ENCODE results near the gene GPR37L1.

The GPR37L1 gene

GRCh38 chr1:202167708-202168415, 45.1 kb downstream of the GPR37L1 start:
- TF ChIP-seq CTCF (IDR thresholded peaks at IDR 0.05; ENCODE audit: insufficient read depth, low read length) (no peak), POLR2AphosphoS5 (IDR thresholded peaks at IDR 0.05; ENCODE audit: low read depth) (no peak), GABPA (IDR thresholded peaks at IDR 0.05; ENCODE audit: low read depth) (no peak), SPI1 (IDR thresholded peaks at IDR 0.05; ENCODE audit: borderline replicate concordance, low read depth) (no peak), REST (IDR thresholded peaks at IDR 0.05; ENCODE audit: insufficient replicate concordance, low read depth) (no peak)
- Histone ChIP-seq H3K27me3 (ENCODE audit: insufficient read depth, poor library complexity, severe bottlenecking) (no peaks in the 10 kb centered on the region), H3K27ac (replicated peaks) (no peak overlapping the region), H3K4me3 (replicated peaks; ENCODE audit: insufficient read depth, low read length) (no peak overlapping the region)
- DNase-seq (ENCODE audit: low read depth in 1 of 2, low spot score in 1 of 2), result no peak

GRCh38 chr1:202168861-202169260, 46.1 kb downstream of the GPR37L1 start:
- TF ChIP-seq POLR2AphosphoS5 (IDR thresholded peaks at IDR 0.05; ENCODE audit: low read depth) (no peak), CTCF (IDR thresholded peaks at IDR 0.05; ENCODE audit: insufficient read depth, low read length) (no peak), GABPA (IDR thresholded peaks at IDR 0.05; ENCODE audit: low read depth) (no peak), REST (IDR thresholded peaks at IDR 0.05; ENCODE audit: insufficient replicate concordance, low read depth) (no peak), SPI1 (IDR thresholded peaks at IDR 0.05; ENCODE audit: borderline replicate concordance, low read depth) (no peak)
- Histone ChIP-seq H3K27me3 (ENCODE audit: insufficient read depth, poor library complexity, severe bottlenecking) (no peaks in the 10 kb centered on the region), H3K27ac (replicated peaks) (no peak overlapping the region), H3K4me3 (replicated peaks; ENCODE audit: insufficient read depth, low read length) (no peak overlapping the region)
- no peak for DNase-seq (ENCODE audit: low read depth in 1 of 2, low spot score in 1 of 2)

- Histone ChIP-seq H3K4me3 (replicated peaks; ENCODE audit: insufficient read depth, low read length) (no peak overlapping the region), H3K27me3 (ENCODE audit: insufficient read depth, poor library complexity, severe bottlenecking) (no peaks in the 10 kb centered on the region), H3K27ac (replicated peaks) (no peak overlapping the region)
- no peak for TF ChIP-seq GABPA (IDR thresholded peaks at IDR 0.05; ENCODE audit: low read depth)
- DNase-seq (ENCODE audit: low read depth in 1 of 2, low spot score in 1 of 2), result no peak
Observed at GRCh38 chr1:202170726-202171125, 48.0 kb downstream of the GPR37L1 start.

GRCh38 chr1:202171292-202172014, 48.7 kb downstream of the GPR37L1 start:
- H3K4me3 ChIP-seq (replicated peaks; ENCODE audit: insufficient read depth, low read length), result no peak overlapping the region
- TF ChIP-seq GABPA (IDR thresholded peaks at IDR 0.05; ENCODE audit: low read depth) (no peak), POLR2AphosphoS5 (IDR thresholded peaks at IDR 0.05; ENCODE audit: low read depth) (no peak), REST (IDR thresholded peaks at IDR 0.05; ENCODE audit: insufficient replicate concordance, low read depth) (no peak), SPI1 (IDR thresholded peaks at IDR 0.05; ENCODE audit: borderline replicate concordance, low read depth) (no peak), CTCF (IDR thresholded peaks at IDR 0.05; ENCODE audit: insufficient read depth, low read length) (no peak)
- no peaks in the 10 kb centered on the region for H3K27me3 ChIP-seq (ENCODE audit: insufficient read depth, poor library complexity, severe bottlenecking)
- no peak for DNase-seq (ENCODE audit: low read depth in 1 of 2, low spot score in 1 of 2)
- no peak overlapping the region for H3K27ac ChIP-seq (replicated peaks)
